GM18873 (cell line): ENCODE results near the gene CLCN2.

Source experiments
- ATAC-seq: cut with Tn5 transposase; IDR thresholded peaks from one replicate; pipeline ENCODE4 v1.9.1; 2021; ENCODE audit warnings: mild to moderate bottlenecking, moderate library complexity, moderate number of reproducible peaks; ENCODE audit not compliant: unreplicated experiment, low FRiP score

The CLCN2 gene

DNA sequence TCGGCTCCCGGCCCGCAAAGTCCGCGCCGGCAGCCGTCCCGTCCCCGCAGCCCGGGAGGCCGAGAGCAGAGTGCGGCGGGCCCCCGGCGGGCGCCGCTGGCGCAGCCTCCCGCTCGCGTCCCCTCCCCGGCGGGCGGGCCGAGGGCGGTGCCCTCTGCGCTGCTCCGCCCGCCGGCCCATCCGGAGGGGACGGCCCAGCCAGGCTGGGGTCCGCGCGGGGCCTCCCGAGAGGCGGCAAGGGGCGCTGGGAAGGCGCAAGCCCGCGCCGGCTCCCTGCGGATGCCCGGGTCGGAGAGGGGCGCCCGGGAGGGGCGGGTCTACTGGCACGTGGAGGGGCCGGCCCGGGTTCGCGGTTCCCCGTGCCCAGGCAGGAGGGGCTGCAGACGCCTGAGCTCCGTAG lies at the start of gene CLCN2, which contains the start of gene POLR2H:
TSS of gene CLCN2 (minus strand) at position 74 of the 400 bp plus-strand sequence. CDS start 126 bp downstream, outside the sequence.
TSS of gene POLR2H (plus strand) at position 179 of the 400 bp plus-strand sequence. CDS start 1,783 bp downstream, outside the sequence.
- no peak for ATAC-seq

DNA sequence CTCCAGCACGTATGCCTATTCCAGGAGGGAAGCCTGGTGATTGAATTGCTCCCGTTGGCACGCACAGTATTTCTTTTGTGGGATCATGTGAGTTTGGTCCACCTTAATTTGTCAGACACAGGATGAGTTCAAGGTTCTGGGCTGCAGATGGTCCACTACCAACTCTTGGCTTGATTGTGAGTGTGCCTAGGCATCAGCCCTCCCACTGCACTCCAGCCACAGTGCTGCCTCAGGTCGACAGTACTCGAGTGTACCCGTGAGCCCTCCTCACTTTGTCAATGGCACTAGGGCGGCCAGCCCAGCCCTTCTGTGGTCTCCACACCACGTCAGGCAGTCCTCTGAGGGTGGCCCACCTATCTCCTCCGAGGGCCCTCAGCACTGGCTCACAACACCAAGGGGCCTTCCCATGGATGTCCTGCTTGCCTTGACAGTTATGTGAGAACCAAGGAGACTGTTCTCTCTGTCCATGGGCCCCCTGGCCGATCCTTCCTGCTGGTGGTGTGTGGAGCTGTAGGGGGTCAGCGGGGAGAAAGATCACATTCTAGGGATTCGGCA lies 48.6 kb upstream of the CLCN2 start:
- ATAC-seq, result no peak

DNA sequence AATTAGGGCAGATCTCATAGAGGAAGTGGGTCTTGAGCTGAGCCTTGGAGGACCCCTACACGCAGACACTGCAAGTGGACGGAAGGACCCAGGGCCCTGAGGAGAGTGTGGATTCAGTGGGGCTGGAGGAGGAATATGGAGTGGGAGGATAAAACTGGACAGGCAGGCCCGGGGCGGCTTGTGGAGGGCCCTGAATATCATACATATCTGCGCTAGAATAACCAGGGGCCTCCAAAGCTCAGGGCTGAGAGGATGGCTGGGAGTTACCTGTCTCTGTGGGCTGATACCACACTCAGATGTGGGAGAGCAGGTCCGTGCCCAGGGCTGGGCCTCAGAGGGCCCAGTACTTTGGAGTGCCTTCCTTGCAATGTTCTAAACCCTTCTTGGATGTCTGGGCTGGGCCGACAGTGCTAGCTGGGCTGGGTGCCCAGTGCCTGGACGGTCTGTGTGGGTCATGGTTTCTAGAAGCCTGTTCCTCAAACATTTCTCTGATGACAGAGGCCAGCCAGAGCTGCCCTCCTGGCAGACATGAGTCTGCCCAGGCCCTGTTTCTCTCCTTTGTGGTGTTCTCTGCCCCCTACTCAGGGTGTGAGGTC lies 48.0 kb upstream of the CLCN2 start:
- ATAC-seq, result no peak

DNA sequence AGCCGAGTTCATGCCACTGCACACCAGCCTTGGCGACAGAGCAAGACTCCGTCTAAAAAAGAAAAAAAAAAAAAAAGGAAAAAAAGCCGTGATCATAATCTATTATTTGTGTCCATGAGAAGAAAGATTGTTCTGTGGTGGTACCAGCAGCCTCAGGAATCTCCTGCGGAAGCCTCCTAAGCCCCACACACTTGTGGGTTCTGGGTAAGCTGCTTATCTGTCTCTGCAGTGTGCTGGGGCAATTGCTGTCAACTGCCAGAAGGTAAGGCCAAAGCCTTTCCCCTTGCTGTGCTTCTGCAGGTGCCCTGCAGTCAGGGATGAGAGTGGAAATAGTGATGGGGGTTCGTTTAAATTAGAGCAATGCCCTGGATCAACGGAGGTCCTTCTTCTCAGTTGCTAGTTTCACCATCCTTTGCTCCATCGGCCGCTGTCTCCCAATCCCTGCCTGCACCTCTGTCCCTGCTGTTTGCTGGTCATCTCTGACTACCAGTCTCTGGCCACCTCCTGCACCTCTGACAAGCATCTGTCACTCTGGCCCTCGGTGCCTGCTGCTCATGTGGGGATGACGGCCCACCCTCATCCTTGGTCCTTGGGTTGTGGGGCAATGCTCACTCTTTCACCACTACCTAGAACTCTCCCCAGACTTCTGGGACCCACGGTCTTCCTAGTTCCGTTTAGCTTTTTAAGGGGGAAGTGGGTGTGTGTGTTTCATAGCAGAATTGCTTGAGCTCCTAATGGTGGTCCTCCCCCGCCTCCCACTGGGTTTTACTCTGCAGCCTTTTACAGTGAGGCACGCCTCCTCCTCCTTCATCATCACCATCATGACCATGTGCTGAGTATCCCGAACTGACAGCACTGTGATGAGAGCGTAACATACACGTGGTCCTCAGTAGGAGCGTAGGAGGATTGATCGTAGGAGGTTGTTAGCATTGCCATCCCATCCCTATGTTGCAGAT lies 43.9 kb upstream of the CLCN2 start:
- ATAC-seq, result no peak

DNA sequence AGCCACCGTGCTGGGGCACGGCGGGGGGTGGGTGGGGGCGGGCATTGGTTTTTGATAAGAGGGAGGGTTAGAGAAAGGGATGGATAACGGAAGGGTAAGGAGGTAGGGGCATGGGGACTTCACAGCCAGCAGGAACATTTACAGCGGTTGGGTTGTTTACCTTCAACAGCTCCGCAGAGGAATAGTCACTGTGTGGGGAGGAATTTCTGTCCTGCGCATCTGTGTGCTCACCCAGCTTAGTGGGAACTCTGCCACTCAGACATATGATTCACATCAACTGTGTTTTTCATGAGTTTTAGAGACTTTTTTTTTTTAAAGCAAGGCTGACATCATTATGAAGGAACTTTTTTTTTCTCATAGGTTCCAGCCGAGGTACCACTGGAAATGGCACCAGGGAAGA lies 38.0 kb upstream of the CLCN2 start:
- ATAC-seq, result no peak

DNA sequence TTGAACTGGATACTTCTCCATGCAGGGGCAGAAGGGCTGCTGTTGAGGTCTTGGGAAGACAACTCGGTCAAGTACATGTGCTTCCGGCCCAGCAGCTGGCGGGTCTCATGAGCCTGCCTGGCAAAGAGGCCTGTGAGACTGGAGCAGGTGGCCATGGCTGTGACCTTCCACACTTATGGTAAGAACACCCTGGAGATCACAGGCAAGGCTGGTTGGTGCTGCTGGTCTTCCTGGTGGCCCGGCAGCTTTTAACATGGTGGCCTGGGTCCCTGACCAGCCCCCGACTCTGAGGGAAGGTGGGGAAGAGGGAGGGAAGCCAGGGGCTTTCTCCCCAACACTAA lies 33.9 kb upstream of the CLCN2 start:
- no peak for ATAC-seq

DNA sequence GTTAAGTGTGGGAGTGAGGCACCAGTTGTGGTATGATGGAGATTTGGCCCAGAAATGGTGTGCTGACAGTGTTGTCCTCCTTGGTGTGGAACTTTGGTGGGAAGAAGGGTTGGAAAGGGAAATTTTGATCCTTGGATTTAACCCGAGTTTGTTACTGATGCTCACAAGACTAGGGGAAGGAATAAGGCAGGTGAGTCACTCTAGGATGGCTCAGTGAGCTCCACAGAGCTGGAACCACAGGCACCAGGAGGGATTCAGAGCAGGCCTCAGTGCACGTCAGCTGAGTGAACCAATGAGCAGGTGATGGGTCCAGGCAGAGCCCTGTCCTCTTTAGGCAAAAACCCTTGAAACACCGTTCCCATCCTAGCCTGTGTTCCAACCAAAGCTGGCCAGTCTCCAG lies 29.9 kb upstream of the CLCN2 start:
- no peak for ATAC-seq

DNA sequence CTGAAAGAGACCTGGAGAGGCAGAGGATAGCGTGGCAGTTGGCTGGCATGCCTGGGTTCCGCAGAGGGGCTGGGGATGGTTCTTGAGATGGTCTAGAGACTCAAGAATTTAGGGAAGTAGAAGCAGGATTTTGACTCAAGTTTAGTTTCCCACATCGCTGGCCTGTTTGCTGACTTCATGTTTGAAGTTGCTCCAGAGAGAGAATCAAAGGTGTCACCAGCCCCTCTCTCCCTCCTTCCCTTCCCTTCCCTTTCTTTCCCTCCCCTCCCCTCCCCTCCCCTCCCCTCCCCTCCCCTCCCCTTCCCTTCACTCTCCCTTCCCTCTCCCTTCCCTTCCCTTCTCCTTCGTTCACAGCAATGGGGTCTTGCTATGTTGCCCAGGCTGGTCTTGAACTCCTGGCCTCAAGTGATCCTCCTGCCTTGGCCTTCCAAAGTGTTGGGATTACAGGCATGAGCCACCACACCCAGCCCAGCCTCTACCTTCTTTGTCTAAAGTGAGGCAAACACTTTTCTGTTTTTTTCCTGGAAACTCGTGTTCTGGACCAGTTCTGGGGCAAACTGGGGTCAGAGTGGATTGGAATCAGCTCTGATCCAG lies 28.6 kb upstream of the CLCN2 start:
- no peak for ATAC-seq

DNA sequence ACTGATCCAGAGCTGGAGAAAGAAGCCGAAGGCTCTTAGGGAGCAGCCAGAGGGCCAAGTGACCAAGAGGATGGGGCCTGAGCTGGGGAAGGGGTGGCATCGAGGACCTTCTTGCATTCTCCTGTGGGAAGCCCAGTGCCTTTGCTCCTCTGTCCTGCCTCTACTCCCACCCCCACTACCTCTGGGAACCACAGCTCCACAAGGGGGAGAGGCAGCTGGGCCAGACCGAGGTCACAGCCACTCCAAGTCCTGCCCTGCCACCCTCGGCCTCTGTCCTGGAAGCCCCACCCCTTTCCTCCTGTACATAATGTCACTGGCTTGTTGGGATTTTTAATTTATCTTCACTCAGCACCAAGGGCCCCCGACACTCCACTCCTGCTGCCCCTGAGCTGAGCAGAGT lies 28.0 kb upstream of the CLCN2 start:
- no peak for ATAC-seq

DNA sequence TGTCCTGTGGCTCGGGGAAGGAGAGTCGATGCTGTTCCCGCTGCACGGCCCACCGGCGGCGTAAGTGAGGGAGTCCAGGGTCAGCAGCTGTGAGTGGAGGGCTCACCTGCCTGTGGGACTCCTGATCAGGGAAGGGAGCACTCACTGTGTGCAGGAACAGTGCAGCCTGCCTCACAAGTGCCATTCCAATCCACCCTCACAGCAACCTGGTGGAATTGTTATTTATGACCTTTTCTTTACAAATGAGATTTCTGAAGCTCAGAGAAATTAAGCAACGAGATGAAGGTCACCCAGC lies 27.5 kb upstream of the CLCN2 start:
- ATAC-seq, result no peak

DNA sequence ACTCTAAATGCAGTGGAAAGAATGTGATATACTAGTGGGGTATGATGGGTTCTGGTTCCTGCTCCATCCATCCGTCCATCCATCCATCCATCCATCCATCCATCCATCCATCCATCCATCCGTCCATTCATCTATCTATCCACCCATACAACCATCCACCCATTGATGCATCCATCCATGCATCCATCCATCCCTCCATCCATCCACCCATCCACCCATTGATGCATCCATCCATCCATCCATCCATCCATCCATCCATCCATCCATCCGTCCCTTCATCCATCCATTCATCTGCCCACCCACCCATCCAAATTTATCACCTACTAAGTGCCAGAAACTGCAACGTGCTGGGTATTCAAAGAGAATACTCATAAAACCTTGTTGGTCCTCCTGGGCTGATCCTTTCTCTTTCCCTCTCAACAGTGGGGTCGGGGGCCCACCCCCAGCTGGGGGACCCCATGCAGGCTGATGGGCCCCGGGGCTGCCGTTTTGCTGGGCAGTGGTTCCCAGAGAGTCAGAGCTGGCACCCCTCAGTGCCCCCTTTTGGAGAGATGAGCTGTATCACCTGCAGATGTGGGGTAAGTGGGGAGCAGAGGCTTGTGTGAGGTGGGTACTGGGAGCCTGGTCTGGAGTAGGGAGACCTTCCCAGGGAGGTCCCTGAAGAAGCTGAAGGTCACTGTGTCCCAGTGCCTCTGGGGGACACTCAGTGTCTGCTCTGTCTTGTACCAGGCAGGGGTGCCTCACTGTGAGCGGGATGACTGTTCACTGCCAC lies 26.9 kb upstream of the CLCN2 start:
- no peak for ATAC-seq

DNA sequence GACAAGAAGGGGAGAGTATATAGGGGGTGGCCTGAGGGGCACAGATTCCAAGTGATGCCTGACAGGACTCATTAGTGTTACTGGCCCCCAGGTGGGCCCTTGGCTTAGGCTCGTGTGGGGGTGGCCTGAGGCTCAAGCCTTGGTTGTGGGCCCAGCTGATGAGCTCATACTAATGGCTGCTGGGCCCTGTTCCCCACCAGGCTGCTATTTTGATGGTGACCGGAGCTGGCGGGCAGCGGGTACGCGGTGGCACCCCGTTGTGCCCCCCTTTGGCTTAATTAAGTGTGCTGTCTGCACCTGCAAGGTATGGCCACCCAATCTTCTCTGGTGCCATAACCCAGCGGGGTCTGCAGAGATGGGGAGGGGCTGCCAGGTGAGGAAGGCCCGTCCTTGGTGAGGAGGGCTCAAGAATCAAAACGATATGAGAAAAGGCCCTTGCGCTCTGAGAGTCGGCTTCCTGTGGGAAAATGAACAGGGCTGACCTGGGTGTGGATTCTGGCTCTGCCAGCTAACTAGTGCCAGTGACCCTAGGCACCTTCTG lies 25.8 kb upstream of the CLCN2 start:
- no peak for ATAC-seq

DNA sequence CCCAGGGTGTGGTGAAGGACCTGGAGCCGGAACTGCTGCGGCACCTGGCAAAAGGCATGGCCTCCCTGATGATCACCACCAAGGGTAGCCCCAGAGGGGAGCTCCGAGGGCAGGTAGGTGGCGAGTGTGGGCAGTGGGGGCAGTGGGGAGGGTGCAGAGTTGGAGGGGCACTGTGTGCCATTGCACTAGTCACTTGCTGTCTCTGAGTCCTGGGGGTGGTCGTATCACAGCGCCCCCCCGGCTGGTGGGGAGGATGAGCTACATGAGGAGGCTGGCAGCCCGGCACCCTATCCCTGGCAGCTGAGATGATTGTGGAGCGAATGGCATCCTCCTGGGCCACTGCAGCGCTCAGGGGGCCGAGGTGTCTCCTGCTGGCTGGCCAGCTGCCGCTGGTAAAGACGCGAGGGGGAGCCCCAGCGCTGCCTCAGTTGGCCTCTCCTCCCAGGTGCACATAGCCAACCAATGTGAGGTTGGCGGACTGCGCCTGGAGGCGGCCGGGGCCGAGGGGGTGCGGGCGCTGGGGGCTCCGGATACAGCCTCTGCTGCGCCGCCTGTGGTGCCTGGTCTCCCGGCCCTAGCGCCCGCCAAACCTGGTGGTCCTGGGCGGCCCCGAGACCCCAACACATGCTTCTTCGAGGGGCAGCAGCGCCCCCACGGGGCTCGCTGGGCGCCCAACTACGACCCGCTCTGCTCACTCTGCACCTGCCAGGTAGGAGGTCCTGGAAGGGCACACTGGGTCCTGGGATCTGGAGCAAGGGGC lies 24.8 kb upstream of the CLCN2 start:
- ATAC-seq, result no peak

DNA sequence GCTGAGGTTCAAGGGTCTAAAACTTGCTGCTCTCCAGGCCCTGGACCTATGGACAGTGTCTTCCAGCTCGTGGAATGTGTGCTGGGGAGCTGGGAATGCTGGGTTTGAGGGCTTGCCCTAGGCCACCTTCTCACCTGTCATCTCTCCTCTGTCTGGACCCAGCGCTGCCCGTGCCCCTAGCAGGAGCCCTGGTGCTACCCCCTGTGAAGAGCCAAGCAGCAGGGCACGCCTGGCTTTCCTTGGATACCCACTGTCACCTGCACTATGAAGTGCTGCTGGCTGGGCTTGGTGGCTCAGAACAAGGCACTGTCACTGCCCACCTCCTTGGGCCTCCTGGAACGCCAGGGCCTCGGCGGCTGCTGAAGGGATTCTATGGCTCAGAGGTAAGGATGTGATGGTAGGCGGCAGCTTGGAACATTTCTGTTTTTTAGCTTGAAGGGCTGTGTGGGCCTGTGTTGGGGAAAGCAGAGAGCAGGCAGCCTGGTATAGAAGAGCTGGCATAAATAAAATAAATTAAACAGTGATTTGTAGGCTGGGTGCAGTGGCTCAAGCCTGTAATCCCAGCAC lies 23.5 kb upstream of the CLCN2 start:
- no peak for ATAC-seq

DNA sequence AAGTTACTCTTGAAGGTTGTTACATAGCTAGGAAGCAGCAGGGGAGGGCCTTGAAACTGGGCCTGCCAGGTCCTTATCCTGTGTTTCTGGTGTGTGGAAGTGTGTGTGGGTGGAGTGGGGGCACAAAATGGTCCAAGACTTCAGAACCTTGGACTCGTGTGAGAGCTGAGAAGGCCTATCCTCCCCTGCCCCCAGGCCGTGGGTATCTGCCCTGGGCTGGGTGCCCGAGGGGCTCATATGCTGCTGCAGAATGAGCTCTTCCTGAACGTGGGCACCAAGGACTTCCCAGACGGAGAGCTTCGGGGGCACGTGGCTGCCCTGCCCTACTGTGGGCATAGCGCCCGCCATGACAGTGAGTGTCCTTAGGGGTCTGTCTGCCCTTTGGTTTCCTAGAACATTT lies 22.9 kb upstream of the CLCN2 start:
- no peak for ATAC-seq

DNA sequence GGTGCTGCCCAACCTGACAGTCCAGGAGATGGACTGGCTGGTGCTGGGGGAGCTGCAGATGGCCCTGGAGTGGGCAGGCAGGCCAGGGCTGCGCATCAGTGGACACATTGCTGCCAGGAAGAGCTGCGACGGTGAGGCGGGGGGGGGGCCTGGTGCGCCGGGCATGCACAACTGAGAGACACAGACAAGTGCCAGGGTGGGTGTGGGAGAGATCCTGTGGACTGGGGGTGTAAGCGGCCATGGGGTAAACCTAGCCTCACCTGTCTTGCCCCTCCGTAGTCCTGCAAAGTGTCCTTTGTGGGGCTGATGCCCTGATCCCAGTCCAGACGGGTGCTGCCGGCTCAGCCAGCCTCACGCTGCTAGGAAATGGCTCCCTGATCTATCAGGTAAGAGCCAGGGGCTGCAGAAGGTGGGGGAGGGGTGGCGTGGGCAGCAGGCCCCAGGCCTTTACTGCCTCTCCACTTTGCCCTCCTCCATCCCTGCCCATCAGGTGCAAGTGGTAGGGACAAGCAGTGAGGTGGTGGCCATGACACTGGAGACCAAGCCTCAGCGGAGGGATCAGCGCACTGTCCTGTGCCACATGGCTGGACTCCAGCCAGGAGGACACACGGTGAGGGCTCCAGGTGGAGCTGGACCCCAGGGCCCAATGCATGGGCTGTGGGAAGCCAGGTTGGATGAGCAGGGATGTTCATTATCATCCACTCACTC lies 21.8 kb upstream of the CLCN2 start:
- ATAC-seq, result no peak

DNA sequence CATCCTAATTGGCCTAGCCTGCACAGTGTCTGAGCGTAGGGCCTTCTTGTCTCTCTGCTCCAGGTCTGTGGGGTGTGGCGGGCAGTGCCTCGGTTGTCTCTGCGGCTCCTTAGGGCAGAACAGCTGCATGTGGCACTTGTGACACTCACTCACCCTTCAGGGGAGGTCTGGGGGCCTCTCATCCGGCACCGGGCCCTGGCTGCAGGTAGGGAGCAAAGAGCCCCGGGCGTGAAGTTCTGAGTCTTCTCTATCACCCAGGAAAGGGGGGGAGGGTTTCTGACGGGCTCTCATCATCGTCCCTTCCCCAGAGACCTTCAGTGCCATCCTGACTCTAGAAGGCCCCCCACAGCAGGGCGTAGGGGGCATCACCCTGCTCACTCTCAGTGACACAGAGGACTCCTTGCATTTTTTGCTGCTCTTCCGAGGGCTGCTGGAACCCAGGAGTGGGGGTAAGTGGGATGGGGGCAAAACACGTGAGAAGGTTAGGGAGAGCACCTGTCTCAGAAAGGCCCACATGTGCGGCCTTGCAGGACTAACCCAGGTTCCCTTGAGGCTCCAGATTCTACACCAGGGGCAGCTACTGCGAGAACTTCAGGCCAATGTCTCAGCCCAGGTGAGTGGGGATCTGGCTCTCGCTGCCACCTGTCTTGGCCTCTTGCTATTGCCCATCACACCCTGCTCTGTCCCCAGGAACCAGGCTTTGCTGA lies 21.1 kb upstream of the CLCN2 start:
- ATAC-seq, result no peak
